GM19099 (cell line): ENCODE measurements around the gene GFY.

Experiments used
- POLR2A ChIP-seq: IDR thresholded peaks from 3 replicates; pipeline ENCODE4 v1.6.1; 2011; ENCODE audit warnings: low read depth; ENCODE audit not compliant: insufficient read length; ENCODE audit errors: extremely low read depth

Gene GFY

DNA sequence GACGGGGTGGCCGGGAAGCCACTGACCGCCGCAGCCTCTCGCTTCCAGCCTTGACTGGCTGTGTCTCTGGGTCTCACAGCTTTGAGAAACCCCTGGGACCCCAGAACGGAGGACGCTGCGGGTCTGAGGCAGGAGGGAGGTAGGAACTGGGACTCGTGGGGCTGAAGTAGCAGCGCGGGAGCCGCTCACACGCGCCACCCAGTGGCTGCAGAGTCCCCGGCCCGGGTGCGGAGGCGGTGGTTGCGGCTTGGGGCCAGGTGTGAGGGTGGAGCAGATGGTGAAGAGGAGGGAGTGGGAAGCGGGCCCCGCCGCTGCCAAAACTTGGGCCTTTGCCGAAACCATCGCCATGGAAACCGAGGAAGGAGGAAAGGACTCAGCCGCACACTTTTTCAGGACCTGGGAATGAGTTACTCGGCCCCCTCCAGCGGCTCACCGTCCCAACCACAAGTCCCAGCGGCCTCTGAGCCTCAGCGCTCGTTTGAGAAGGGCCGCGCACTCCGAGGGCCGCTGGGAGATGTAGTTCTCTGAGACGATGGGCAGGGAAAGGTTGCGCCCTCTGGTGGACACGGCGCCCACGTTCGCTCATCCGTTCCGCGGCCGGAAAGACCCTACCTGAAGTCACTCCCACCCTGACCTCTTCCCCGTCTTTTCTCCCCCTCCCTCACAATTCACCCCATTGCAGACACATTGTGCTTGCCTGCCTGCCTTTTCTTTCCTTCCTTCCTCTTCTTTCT, 18.3 kb downstream of the GFY start:
- TF ChIP-seq POLR2A, result no peak

DNA sequence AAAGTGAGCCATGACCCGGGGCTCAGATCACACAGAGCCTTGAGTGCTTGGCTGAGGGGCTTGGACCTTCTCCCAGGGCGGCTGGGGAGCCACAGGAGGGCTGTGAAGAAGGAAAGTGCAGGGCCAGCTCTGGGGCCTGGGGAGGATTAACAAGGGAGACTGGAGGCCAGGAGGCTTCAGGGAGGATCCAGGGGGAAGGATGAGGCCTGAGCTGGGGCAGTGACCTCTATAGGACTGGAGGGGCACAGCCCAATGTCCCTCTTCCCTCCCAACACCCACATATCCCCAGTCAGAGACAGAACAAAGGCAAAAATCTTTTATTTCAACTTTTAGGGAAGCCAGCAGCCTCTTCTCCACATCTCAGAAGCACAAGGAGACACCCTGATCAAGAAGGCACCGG, 20.8 kb downstream of the GFY start:
- TF ChIP-seq POLR2A, result no peak

DNA sequence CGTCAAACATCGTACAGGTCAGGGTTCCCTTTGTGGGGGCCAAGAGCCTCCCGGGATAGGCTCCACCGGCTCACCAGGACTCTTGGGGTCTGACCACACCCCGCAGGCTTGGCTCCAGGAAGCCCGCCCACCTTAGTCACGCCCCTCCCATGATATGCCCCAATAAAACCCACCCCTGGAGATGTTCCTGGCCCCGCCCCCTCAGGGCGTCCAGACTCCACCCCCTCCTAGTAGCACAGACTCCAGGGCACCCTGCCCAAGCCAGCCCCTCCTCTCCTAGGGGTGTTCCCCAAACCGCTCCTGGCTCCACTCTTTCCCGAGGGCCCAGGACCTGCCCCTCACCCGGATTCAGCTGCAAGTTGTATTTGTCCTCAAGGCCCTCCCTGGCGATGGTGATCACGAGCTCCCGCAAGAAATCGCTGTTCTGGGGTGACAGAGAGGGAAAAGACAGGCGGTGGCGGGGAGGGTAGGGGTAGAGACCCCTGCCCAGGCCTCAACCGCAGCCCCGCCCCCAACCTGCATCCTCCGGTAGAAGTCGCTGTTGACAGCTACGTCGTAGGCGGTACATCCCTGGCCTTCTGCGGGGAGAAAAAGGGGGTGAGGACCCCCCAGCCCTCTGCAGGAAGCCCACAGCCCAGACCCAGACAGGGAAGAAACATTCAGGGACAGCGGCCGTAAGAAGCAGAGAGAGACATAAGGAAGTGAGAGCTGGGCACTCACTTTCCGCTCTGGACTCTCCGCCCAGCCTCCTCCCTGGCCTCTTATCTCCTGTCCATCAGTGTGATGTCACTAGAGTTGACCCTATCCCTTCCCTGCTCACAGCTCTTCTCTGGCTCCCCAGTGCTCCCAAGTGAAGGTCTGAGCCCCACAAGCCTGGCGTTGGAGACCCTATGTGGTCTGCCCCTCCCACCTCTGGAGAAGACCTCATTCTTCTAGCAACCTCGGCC, 22.6 kb downstream of the GFY start:
- no peak for TF ChIP-seq POLR2A

DNA sequence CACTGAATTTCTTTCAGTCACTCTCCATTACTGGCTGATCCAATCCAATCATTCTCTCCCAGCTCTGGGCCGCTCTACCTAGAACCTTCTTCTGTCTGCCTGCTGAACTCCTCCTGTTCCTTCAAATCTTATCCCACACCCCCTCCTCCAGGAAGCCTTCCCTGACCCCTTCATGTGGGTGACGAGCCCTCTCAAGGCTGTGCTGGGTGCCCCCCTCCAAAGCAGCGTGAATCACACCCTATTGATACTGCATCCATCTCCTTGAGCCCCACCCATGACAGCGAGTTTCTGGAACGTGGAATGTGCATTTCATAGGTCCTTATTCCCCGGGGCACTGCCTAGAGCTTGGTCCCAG, 23.2 kb downstream of the GFY start:
- TF ChIP-seq POLR2A, result no peak

DNA sequence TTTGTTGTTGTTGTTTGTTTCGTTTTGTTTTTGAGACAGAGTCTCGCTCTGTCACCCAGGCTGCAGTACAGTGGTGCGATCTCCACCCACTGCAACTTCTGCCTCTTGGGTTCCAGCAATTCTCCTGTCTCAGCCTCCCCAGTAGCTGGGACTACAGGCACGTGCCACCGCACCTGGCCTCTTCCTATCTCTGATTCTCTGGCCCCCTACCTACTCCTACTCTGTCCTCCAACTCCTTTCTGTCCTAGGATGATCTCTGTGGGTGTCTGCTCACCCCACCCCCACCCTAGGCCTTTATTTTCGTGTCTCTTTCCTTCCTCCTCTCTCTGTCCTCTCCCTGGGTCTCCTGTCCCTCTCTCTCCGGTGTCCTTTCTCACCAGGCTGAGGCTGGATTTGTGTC, 25.2 kb downstream of the GFY start:
- TF ChIP-seq POLR2A, result no peak

DNA sequence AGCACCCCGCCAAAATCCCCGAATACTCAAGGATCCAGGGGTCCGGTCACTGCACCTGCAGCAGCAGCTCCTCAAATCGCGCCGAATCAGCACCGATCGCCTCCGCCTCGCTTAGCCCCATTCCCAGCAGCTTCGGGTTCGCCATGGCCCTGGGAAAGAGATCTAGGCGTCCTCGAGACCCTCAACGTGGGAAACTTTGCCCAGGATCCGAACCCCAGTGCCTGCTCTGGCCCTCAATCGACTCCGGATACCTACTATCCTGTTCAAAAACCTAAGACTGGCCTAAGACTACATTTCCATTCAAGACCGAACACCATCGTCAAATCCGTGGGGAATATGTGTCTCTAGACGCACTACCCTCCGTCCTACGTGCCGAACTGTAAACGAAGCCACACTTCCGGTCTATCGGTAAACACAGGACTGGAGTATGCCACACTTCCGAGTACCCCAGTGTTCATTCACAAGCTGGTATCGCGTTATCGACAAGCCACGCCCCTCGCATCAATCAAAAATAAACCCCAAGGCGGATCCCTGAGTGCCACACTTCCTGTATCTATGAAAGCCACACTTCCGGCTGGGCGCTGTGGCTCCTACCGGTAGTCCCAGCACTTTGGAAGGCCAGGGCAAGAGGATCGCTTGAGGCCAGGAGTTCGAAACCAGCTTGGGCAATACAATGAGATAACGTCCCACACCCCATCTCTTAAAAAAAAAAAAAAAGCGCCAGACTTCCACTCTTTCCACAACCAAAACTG, 26.4 kb downstream of the GFY start, which contains the start of gene PIH1D1:
TSS of gene PIH1D1 (minus strand) at position 385 of the 752 bp plus-strand sequence. CDS start at position 145, 240 bp downstream.
- peak; percentile 83 for TF ChIP-seq POLR2A

DNA sequence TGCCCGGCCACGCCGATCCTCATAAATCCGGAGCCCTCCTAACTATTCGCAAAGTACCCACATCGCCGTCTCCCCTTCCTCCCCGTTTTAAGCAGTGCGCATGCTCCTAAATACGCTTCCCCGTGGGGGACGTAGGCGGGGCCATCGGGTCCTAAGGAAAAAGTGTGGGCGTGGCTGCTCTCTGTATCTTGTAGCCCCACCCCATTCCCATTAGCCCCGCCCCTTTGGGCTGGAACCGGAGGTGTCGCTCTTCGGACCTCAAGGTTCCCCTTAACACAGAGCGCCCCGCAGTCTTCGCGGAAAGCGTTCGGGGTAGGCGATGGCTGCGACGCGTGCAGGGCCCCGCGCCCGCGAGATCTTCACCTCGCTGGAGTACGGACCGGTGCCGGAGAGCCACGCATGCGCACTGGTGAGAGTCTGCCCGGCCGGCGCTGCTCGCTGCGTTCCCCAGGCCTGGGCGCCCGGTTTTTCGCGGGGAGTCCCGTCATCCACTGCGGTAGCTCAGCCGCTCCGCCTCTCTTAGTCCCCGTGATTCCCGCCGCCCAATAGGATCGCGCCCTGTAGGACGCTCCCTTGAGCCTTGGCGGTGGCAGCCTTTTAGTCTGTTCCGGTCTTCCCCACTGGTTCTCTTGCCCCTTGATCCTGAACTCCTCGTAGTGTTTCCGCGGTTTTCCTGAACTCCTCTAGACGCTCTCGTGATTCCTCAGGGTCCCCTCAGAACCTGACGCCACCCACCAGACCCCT, 28.0 kb downstream of the GFY start, which contains the start of gene ALDH16A1:
TSS of gene ALDH16A1 (plus strand) at position 213 of the 744 bp plus-strand sequence. CDS start at position 320, 107 bp downstream.
- TF ChIP-seq POLR2A, result peak; percentile 98

DNA sequence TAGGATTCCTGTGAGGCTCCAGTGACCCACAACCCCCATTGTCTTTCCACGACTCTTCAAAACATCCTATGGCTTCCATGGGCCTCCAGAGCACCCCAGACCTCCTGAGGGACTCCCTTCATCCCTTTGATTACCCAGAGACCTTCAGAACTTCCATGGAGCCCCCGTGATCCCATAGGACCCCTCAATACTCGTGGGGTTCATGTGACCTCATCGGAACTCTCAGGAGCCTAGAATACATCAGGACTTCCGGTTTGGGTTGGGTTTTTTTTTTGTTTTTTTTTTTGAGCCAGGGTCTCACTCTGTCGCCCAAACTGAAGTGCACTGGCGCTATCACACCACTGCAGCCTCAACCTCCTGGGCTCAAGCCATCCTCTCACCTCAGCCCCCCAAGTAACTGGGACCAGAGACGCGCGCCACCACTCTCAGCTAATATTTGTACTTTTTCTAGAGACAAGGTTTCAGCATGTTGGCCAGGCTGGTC, 28.6 kb downstream of the GFY start:
- no peak for TF ChIP-seq POLR2A

DNA sequence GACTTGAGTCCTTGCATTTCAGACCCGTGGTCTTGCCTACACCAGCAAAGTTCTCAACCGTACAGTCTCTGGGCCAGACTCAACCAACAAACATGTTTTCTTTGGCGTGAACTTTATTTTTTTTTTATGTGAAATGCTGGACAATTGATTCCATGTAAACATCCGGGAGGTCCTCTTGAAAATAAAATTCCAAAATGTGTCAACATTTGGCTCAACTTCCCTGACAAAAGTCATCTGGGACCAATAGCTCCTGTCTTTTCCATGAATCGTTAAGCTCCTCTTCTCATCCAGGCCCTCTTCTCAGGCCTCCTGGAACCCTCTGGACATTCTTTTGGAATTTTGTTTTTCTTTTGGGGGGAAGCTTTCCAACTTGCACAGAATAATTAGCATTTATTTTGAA, 30.6 kb downstream of the GFY start:
- TF ChIP-seq POLR2A, result no peak

DNA sequence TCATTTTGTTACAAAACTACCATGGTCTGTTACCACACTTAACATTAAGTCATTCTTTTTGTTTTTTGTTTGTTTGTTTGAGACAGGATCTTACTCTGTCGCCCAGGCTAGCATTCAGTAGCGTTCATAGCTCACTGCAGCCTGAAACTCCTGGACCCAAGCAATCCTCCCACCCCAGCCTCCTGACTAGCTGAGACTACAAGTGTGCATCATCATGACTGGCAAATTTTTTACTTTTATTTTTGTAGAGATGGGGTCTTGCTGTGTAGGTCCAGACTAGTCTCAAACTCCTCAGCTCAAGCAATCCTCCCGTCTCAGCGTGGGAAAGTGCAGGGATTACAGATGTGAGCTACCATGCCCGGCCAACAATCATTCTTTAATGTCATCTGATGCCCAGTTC, 31.1 kb downstream of the GFY start:
- TF ChIP-seq POLR2A, result no peak

DNA sequence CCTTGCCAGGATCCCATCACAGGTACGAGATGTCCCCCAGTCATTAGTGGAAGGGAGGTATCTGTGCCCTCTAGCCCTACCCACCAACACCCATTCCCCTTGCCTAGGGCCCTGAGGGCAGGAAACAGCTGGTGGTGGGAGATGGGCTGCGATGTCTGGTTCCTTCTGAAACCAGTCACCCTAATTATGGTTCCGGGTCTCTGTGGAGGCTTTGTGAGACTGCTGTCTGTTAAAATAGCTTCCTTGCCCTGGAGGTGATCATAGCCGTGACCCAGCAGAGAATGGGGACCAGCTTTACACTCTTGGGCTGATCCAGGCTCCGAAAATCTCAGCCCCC, 33.3 kb downstream of the GFY start:
- TF ChIP-seq POLR2A, result no peak

DNA sequence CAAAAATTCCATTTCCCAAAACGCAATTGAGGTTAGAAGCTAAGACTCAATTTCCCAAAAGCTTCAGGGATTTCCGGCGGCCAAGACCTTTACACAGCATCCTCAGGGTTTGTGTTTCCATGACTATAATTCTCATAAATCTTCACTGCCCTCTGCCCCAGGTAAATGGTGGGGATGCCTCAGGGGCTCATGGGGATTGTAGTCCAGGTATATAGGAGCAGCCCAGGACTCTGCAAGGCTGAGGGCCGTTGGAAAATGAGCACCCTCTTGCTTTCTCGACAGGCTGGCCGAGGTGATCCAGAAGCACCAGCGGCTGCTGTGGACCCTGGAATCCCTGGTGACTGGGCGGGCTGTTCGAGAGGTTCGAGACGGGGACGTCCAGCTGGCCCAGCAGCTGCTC, 34.2 kb downstream of the GFY start:
- TF ChIP-seq POLR2A, result no peak

DNA sequence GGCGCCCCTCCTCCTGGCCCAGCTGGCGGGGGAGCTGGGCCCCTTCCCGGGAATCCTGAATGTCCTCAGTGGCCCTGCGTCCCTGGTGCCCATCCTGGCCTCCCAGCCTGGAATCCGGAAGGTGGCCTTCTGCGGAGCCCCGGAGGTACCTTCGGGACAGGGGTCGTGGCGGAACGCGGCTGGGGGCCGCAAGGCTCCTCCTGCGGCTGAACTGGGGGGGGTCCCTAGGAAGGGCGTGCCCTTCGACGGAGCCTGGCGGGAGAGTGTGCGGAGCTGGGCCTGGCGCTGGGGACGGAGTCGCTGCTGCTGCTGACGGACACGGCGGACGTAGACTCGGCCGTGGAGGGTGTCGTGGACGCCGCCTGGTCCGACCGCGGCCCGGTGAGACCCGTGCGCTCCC, 36.5 kb downstream of the GFY start:
- no peak for TF ChIP-seq POLR2A

DNA sequence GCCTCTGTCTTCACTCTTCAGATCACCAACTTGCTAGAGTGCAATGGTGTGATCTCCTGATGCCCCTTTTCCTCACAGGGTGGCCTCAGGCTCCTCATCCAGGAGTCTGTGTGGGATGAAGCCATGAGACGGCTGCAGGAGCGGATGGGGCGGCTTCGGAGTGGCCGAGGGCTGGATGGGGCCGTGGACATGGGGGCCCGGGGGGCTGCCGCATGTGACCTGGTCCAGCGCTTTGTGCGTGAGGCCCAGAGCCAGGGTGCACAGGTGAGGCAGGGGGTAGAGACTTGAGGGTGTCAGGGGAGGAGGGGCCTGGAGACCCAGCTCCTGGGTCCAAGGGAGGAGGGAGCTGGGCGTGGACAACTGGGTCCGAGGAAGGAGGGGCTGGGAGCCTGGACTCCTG, 37.3 kb downstream of the GFY start:
- no peak for TF ChIP-seq POLR2A
